HL-60 (cell line): Measurements from ENCODE around the gene ARF6.

Experiments used
- DNase-seq, 2 experiments: peaks; one replicate each; pipeline ENCODE4 v3.0.0-alpha.2; 2010 to 2020; ENCODE audit warnings: low read depth in 1 of 2, low spot score in 1 of 2
- H3K27ac ChIP-seq: fragments of 250-450 bp; sonication (Bioruptor Pico); replicated peaks from 2 replicates; pipeline ENCODE4 v1.5.1; 2020; ENCODE audit warnings: mild to moderate bottlenecking, moderate library complexity
- H3K27me3 ChIP-seq: fragments of 250-450 bp; sonication (Bioruptor Pico); 2 replicates; pipeline ENCODE4 v1.5.1; 2021; ENCODE audit warnings: mild to moderate bottlenecking, moderate library complexity; ENCODE audit not compliant: insufficient read depth, poor library complexity, severe bottlenecking
- H3K4me3 ChIP-seq: replicated peaks from 2 replicates; pipeline ENCODE4 v1.5.1; 2011; ENCODE audit warnings: mild to moderate bottlenecking, control low read depth, low read length; ENCODE audit not compliant: insufficient read depth
- GABPA ChIP-seq: IDR thresholded peaks from 2 replicates; pipeline ENCODE4 v1.6.1; 2012; ENCODE audit warnings: low read depth
- POLR2AphosphoS5 ChIP-seq: IDR thresholded peaks from 2 replicates; pipeline ENCODE4 v1.6.1; 2012; ENCODE audit warnings: low read depth
- SPI1 ChIP-seq: IDR thresholded peaks from 2 replicates; pipeline ENCODE4 v1.6.1; 2012; ENCODE audit warnings: low read depth, mild to moderate bottlenecking, borderline replicate concordance
- TF ChIP-seq, protein P1 (sequence below): IDR thresholded peaks from one replicate; pipeline ENCODE4 v1.5.1; 2011; ENCODE audit warnings: low read length, control low read depth, inconsistent platforms; ENCODE audit not compliant: insufficient read depth
- TF ChIP-seq, protein P2 (sequence below): IDR thresholded peaks from 2 replicates; pipeline ENCODE4 v1.6.1; 2012; ENCODE audit warnings: low read depth; ENCODE audit not compliant: insufficient replicate concordance

Gene ARF6

DNA sequence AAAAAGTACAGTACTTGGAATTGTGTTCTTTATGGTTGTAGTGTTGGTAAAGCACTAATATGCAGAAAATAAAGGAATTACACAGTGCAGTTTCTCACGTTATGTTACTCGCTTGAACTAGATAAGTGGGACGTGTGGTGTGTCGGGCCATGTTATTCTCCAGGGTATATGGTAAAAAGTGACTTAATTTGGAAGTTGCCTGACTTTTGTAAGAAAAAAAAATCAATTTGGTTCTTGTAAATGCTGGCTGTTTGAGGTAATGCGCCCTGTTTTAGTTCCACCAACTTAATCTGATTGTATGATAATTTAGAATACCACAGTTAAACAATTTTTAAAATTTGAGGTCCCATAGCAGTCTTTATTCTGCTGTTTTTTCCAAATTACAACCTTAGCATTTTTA, 4.1 kb downstream of the ARF6 start:
- no peak for TF ChIP-seq SPI1
- TF ChIP-seq, protein P1, sequence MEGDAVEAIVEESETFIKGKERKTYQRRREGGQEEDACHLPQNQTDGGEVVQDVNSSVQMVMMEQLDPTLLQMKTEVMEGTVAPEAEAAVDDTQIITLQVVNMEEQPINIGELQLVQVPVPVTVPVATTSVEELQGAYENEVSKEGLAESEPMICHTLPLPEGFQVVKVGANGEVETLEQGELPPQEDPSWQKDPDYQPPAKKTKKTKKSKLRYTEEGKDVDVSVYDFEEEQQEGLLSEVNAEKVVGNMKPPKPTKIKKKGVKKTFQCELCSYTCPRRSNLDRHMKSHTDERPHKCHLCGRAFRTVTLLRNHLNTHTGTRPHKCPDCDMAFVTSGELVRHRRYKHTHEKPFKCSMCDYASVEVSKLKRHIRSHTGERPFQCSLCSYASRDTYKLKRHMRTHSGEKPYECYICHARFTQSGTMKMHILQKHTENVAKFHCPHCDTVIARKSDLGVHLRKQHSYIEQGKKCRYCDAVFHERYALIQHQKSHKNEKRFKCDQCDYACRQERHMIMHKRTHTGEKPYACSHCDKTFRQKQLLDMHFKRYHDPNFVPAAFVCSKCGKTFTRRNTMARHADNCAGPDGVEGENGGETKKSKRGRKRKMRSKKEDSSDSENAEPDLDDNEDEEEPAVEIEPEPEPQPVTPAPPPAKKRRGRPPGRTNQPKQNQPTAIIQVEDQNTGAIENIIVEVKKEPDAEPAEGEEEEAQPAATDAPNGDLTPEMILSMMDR = no peak
- no peak for TF ChIP-seq GABPA
- no peak for TF ChIP-seq POLR2AphosphoS5
- TF ChIP-seq, protein P2, sequence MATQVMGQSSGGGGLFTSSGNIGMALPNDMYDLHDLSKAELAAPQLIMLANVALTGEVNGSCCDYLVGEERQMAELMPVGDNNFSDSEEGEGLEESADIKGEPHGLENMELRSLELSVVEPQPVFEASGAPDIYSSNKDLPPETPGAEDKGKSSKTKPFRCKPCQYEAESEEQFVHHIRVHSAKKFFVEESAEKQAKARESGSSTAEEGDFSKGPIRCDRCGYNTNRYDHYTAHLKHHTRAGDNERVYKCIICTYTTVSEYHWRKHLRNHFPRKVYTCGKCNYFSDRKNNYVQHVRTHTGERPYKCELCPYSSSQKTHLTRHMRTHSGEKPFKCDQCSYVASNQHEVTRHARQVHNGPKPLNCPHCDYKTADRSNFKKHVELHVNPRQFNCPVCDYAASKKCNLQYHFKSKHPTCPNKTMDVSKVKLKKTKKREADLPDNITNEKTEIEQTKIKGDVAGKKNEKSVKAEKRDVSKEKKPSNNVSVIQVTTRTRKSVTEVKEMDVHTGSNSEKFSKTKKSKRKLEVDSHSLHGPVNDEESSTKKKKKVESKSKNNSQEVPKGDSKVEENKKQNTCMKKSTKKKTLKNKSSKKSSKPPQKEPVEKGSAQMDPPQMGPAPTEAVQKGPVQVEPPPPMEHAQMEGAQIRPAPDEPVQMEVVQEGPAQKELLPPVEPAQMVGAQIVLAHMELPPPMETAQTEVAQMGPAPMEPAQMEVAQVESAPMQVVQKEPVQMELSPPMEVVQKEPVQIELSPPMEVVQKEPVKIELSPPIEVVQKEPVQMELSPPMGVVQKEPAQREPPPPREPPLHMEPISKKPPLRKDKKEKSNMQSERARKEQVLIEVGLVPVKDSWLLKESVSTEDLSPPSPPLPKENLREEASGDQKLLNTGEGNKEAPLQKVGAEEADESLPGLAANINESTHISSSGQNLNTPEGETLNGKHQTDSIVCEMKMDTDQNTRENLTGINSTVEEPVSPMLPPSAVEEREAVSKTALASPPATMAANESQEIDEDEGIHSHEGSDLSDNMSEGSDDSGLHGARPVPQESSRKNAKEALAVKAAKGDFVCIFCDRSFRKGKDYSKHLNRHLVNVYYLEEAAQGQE = no peak
- Histone ChIP-seq H3K27ac (no peak overlapping the region), H3K27me3 (no peaks in the 10 kb centered on the region), H3K4me3 (no peak overlapping the region; the same call in 1 of the 2 replicates)
- no peak for DNase-seq

DNA sequence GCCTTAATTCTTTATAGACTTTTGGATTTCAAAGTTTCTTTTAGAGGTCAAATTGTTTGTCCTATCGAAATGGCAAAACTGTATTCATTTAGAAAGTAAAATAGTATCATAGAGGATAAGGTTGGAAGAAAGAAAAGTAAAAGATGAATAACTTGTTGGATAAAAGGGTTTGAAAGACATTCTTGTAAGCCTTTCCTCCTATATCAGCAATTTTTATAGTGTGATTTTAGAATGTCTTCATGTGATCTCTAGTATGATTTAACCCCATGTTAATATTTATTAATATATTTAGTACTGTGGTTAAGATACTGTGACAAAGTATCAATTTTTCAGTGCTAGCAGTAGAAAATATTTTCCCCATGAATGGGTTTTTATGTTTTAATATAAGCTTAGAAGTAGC, 4.5 kb downstream of the ARF6 start:
- Histone ChIP-seq H3K27me3 (no peaks in the 10 kb centered on the region), H3K27ac (no peak overlapping the region), H3K4me3 (no peak overlapping the region)
- TF ChIP-seq POLR2AphosphoS5 (no peak), SPI1 (no peak), GABPA (no peak)
- TF ChIP-seq, protein P2 = no peak
- TF ChIP-seq, protein P1 = no peak
- DNase-seq = no peak

DNA sequence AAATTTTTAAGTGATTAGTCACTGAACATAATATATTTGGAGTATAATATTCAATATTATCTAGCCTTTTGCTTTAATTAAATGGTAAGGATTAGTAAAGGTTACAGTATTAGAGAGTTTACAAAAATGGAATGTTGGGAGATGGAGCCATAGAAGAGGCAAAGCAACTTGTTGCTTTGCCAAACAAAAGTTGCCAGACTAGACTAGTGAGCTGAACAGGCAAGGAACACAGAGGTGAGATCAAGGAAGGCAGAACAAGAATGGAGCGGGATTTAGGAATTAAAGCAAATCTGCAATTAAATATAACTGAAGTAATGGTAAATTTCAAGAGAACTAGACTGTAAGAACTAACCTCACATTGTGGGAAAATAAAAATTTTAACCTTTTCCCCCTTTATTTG, 5.1 kb downstream of the ARF6 start:
- TF ChIP-seq, protein P1 = no peak
- TF ChIP-seq SPI1 (no peak), GABPA (no peak), POLR2AphosphoS5 (no peak)
- TF ChIP-seq, protein P2 = no peak
- no peaks in the 10 kb centered on the region for H3K27me3 ChIP-seq
- H3K27ac ChIP-seq = no peak overlapping the region
- H3K4me3 ChIP-seq = no peak overlapping the region
- DNase-seq = no peak
